ENCODE measurements around the gene KHDC1.
"Not testable (repeated sequence)": the region's sequence is repeated elsewhere in the genome, so short reads cannot be mapped to it uniquely, and the experiment has no call there.

- TF ChIP-seq POLR2A, CTCF (IDR thresholded peaks at IDR 0.05): not testable (repeated sequence)
These were observed 5.9 kb upstream of the KHDC1 start for GRCh38 chr6:73268896-73269295.

Data from adrenal gland (tissue), 5 donors.